ENCODE results near the gene TCEA2.

DNA sequence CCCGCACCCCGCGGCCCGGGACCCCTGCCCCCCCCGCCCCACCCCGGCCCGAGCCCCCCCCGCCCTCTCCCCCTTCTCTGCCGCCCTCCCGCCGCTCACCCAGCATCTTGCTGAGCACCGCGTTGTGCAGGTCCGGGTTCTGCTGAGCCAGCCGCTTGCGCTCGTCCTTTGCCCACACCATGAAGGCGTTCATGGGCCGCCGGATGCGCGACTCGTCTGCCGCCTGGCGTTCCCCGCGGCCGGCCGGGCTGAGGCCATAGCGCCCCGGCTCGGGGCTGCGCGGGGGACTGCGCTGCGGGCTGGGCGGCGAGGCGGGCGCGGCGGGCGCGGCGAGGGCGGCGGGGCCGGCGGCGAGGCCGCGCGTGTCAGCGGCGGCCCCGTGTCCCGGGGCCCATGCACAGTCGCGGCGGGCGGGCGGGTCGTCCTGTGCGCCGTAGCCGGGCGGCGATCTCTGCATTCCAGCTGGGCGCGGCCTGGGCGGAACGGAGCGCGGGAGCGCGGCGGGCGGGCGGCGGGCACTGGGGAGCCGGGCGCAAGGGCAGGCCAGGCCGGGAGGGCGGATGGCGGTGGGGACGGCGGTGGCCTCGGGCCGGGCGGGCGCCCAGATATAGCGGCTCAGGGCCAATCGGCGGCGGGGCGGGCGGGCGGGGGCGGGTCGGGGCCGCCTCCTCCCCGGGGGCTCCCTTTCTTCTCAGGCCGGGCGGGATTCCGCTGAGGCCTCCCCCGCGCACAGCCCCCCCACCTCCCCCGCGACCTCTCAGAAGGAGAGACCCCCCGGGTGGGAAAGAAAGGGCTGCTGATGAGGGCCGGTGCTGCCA lies 13.7 kb upstream of the TCEA2 start, which contains the start of gene SOX18:
- peak; percentile 43; the same call in 1 of the 2 replicates for TF ChIP-seq EGR1 (IDR thresholded peaks at IDR 0.05)
- no peak for TF ChIP-seq CEBPB (IDR thresholded peaks at IDR 0.05)
- no peak for TF ChIP-seq RAD21 (IDR thresholded peaks at IDR 0.05; ENCODE audit: low read depth)
- peak; percentile 8; the same call in 1 of the 2 replicates for TF ChIP-seq TEAD4 (IDR thresholded peaks at IDR 0.05)

Data from Ishikawa (cell line).